ENCODE results near the gene KRT82.

GRCh38 chr12:52442600-52443061 lies 36.5 kb upstream of the KRT82 start:
- TF ChIP-seq CTCF (IDR thresholded peaks at IDR 0.05 in 8 of 11, conservative IDR thresholded peaks at IDR 0.05 in 3 of 11) (no peak), POLR2A (IDR thresholded peaks at IDR 0.05) (no peak), POLR2AphosphoS5 (IDR thresholded peaks at IDR 0.05) (no peak)

All from spleen (tissue), 7 donors.